ENCODE results near the gene MARCHF3.

GRCh38 chr5:126939887-126940286, 90.5 kb downstream of the MARCHF3 start:
- TF ChIP-seq CTCF (IDR thresholded peaks at IDR 0.05; ENCODE audit: low read depth, low read length) (no peak), MYC (IDR thresholded peaks at IDR 0.05; ENCODE audit: low read depth, low read length) (no peak)

Measured in NB4 (cell line).